Muscle of leg (tissue), 11 donors: ENCODE data around the gene ATP2B2. TPM values are rescaled to one million over a fixed set of nuclear protein-coding genes. Genes with fewer than 3 reads are reported as not detected.

Experiments
- DNase-seq: peaks from one replicate; pipeline ENCODE4 v3.0.0; 2013
- H3K27ac ChIP-seq: one replicate; pipeline ENCODE4 v1.5.1; 2013; ENCODE audit warnings: mild to moderate bottlenecking, low read length, control low read depth
- H3K27me3 ChIP-seq: one replicate; pipeline ENCODE4 v1.6.1; 2013; ENCODE audit warnings: low read length; ENCODE audit not compliant: control insufficient read depth, insufficient read depth
- H3K36me3 ChIP-seq: one replicate; pipeline ENCODE4 v1.6.1; 2013; ENCODE audit warnings: low read length; ENCODE audit not compliant: control insufficient read depth, insufficient read depth
- H3K4me1 ChIP-seq: one replicate; pipeline ENCODE4 v1.6.1; 2013; ENCODE audit warnings: low read length; ENCODE audit not compliant: control insufficient read depth, insufficient read depth
- H3K4me3 ChIP-seq: one replicate; pipeline ENCODE4 v1.5.1; 2013; ENCODE audit warnings: low read length, control low read depth
- H3K9me3 ChIP-seq: replicated peaks from 2 replicates; pipeline ENCODE4 v1.6.1; 2013; ENCODE audit warnings: low read depth, low read length; ENCODE audit not compliant: control insufficient read depth
- WGBS: methylation state at CpG from one replicate; pipeline ENCODE4 v1.1.5; 2013; ENCODE audit warnings: missing lambda C conversion rate; ENCODE audit not compliant: insufficient coverage; 5-methylcytosine and 5-hydroxymethylcytosine counted together
- polyA plus RNA-seq, 8 donors: library from polyadenylated mRNA; unstranded; fragments of 120-200 nt; gene quantifications; one replicate each; pipeline versions ENCODE4 v1.2.1 to v1.2.3, GENCODE V29; 2013; ENCODE audit warnings: inconsistent platforms in 1 of 8, low replicate concordance in 1 of 8; ENCODE audit not compliant: insufficient read length in 8 of 8, insufficient read depth in 1 of 8
- total RNA-seq: library from RNA; stranded (reverse); fragments of 120-200 nt; gene quantifications from one replicate; pipeline ENCODE4 v1.2.4, GENCODE V29; 2013

ATP2B2 gene
- total and polyA plus RNA-seq, 9 donors: 0.39 to 6.9 (median 3.6) TPM

GRCh38 chr3:10278501-10278900, 226.9 kb downstream of the ATP2B2 start:
- H3K27ac ChIP-seq: no peak overlapping the region
- H3K36me3 ChIP-seq: peaks cover 55% of the 10 kb centered on the region
- H3K9me3 ChIP-seq: no peaks in the 10 kb centered on the region
- no peaks in the 10 kb centered on the region for H3K4me1 ChIP-seq
- no peaks in the 10 kb centered on the region for H3K27me3 ChIP-seq
- no peak for DNase-seq
- WGBS: no CpG with 5 or more reads among the region's 1 CpG
- no peak overlapping the region for H3K4me3 ChIP-seq

GRCh38 chr3:10277115-10277625, 228.2 kb downstream of the ATP2B2 start:
- Histone ChIP-seq H3K27me3 (no peaks in the 10 kb centered on the region), H3K27ac (no peak overlapping the region), H3K9me3 (no peaks in the 10 kb centered on the region), H3K4me3 (no peak overlapping the region), H3K4me1 (no peaks in the 10 kb centered on the region), H3K36me3 (peaks cover 57% of the 10 kb centered on the region)
- no peak for DNase-seq
- WGBS: 76% methylated on average over 3 of the region's 3 CpGs

- 88% methylated on average over 1 of the region's 1 CpG for WGBS
Observed at GRCh38 chr3:10274601-10275000, 230.8 kb downstream of the ATP2B2 start.

More at GRCh38 chr3:10274601-10275000, 230.8 kb downstream of the ATP2B2 start:
- no peak for DNase-seq
- Histone ChIP-seq H3K4me3 (no peak overlapping the region), H3K9me3 (no peaks in the 10 kb centered on the region), H3K36me3 (peaks cover 61% of the 10 kb centered on the region), H3K27me3 (no peaks in the 10 kb centered on the region), H3K27ac (no peak overlapping the region), H3K4me1 (no peaks in the 10 kb centered on the region)

Other genes starting within 250 kb of the ATP2B2 start
- gene GHRL, start 212.6 kb downstream of the ATP2B2 start, total RNA-seq: 0.40 TPM
- gene GHRL, start 212.6 kb downstream of the ATP2B2 start, polyA plus RNA-seq: 1 to 10 TPM in 3 of 8 donors, under 1 TPM in 5; 0.39 to 3.7 (median 0.82) TPM
- gene SEC13, start 184.5 kb downstream of the ATP2B2 start, total RNA-seq: 146 TPM
- gene SEC13, start 184.5 kb downstream of the ATP2B2 start, polyA plus RNA-seq: 100 to 1,000 TPM in 7 of 8 donors, 10 to 100 TPM in 1; 99.5 to 144 (median 110) TPM